H1 (cell line): ENCODE measurements around the gene PPID.

Experiments used
- CBX8 ChIP-seq: fragments of 300-800, 300-1000 bp; sonication (generic); IDR thresholded peaks from 2 replicates; pipeline ENCODE4 v1.7.1; 2016; ENCODE audit warnings: low read depth, low read length, borderline replicate concordance
- CEBPB ChIP-seq: IDR thresholded peaks from 2 replicates; pipeline ENCODE4 v1.6.1; 2012; ENCODE audit warnings: low read depth, low read length
- EP300 ChIP-seq, 2 experiments: IDR thresholded peaks; 1 replicate in 1 of 2; 2 replicates in 1 of 2; pipeline ENCODE4 v1.6.1; 2011 to 2012; ENCODE audit warnings: low read depth in 2 of 2, low read length in 2 of 2, mild to moderate bottlenecking in 2 of 2, borderline replicate concordance in 1 of 2, inconsistent platforms in 1 of 2, moderate library complexity in 1 of 2
- GABPA ChIP-seq: IDR thresholded peaks from 2 replicates; pipeline ENCODE4 v1.6.1; 2011; ENCODE audit warnings: mild to moderate bottlenecking, low read length, moderate library complexity, borderline replicate concordance; ENCODE audit not compliant: insufficient read depth
- HDAC2 ChIP-seq, 2 experiments: fragments of 300-600 bp in 1 of 2; sonication (generic) in 1 of 2; IDR thresholded peaks; 2 replicates each; pipeline ENCODE4 v1.6.1; 2011 to 2012; ENCODE audit warnings: low read depth in 2 of 2, low read length in 2 of 2, mild to moderate bottlenecking in 2 of 2, moderate library complexity in 2 of 2, borderline replicate concordance in 1 of 2, inconsistent platforms in 1 of 2
- HDAC6 ChIP-seq: IDR thresholded peaks from one replicate; pipeline ENCODE4 v1.7.1; 2012; ENCODE audit warnings: low read depth, mild to moderate bottlenecking, inconsistent platforms, low read length, moderate library complexity
- JUN ChIP-seq: IDR thresholded peaks from 2 replicates; pipeline ENCODE4 v1.6.1; 2011; ENCODE audit warnings: low read depth, mild to moderate bottlenecking, improper control_type of control experiment, low read length
- POLR2A ChIP-seq, 2 experiments: IDR thresholded peaks; 1 replicate in 1 of 2; 2 replicates in 1 of 2; pipeline ENCODE4 v1.6.1; 2011; ENCODE audit warnings: low read depth in 2 of 2, low read length in 2 of 2, mild to moderate bottlenecking in 2 of 2; ENCODE audit errors: control extremely low read depth in 1 of 2
- POLR2AphosphoS5 ChIP-seq: IDR thresholded peaks from 2 replicates; pipeline ENCODE4 v1.6.1; 2011; ENCODE audit warnings: low read depth, low read length
- RNF2 ChIP-seq: fragments of 200-900, 300-1000 bp; sonication (generic); IDR thresholded peaks from 2 replicates; pipeline ENCODE4 v1.7.1; 2016; ENCODE audit warnings: borderline replicate concordance, low read depth, mild to moderate bottlenecking, antibody characterized with exemption, low read length; ENCODE audit not compliant: poor library complexity, severe bottlenecking; ENCODE audit errors: missing control alignments
- SIRT6 ChIP-seq: IDR thresholded peaks from one replicate; pipeline ENCODE4 v1.7.1; 2012; ENCODE audit warnings: low read length, inconsistent platforms
- TF ChIP-seq, protein P1 (sequence below), 3 experiments: IDR thresholded peaks; 1 replicate in 2 of 3; 2 replicates in 1 of 3; pipeline versions ENCODE4 v1.5.1 to v1.6.1; 2011; ENCODE audit warnings: low read length in 3 of 3, mild to moderate bottlenecking in 3 of 3, inconsistent platforms in 2 of 3, low read depth in 1 of 3, moderate library complexity in 1 of 3; ENCODE audit not compliant: insufficient read depth in 1 of 3; ENCODE audit errors: control extremely low read depth in 1 of 3
- TF ChIP-seq, protein P2 (sequence below): IDR thresholded peaks from 2 replicates; pipeline ENCODE4 v1.6.1; 2012; ENCODE audit warnings: inconsistent platforms
- TF ChIP-seq, protein P3 (sequence below): fragments of 300-600 bp; sonication (generic); IDR thresholded peaks from 2 replicates; pipeline ENCODE4 v1.7.1; 2012; ENCODE audit warnings: low read length, moderate library complexity, mild to moderate bottlenecking, inconsistent platforms; ENCODE audit not compliant: insufficient replicate concordance

DNA sequence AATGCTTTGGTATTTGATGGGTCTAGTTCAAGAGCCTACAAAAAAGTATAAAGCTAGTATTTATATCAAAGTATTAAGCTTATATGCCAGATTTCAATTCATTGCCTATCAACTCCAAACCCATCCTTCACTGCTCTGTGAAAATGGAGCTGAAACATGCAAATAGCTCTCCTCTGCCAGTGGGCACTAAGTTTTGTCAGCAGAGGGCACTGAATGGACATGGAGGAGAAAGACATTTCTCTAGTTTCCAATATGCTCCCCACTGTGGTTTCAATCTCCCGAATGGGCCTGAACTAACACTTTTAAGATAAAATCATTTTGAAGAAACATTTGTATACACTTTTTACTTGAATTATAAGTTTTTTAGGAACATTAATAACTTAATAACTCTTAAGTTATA is 12.4 kb downstream of the PPID start:
- no peak for TF ChIP-seq CEBPB
- no peak for TF ChIP-seq HDAC2 (IDR thresholded peaks at IDR 0.05; ENCODE audit: borderline replicate concordance in 1 of 2, low read depth in 2 of 2, low read length in 2 of 2)
- TF ChIP-seq, protein P1, sequence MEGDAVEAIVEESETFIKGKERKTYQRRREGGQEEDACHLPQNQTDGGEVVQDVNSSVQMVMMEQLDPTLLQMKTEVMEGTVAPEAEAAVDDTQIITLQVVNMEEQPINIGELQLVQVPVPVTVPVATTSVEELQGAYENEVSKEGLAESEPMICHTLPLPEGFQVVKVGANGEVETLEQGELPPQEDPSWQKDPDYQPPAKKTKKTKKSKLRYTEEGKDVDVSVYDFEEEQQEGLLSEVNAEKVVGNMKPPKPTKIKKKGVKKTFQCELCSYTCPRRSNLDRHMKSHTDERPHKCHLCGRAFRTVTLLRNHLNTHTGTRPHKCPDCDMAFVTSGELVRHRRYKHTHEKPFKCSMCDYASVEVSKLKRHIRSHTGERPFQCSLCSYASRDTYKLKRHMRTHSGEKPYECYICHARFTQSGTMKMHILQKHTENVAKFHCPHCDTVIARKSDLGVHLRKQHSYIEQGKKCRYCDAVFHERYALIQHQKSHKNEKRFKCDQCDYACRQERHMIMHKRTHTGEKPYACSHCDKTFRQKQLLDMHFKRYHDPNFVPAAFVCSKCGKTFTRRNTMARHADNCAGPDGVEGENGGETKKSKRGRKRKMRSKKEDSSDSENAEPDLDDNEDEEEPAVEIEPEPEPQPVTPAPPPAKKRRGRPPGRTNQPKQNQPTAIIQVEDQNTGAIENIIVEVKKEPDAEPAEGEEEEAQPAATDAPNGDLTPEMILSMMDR (IDR thresholded peaks at IDR 0.05; ENCODE audit: control extremely low read depth in 1 of 3, insufficient read depth in 1 of 3, low read depth in 1 of 3, low read length in 3 of 3): no peak
- no peak for TF ChIP-seq POLR2AphosphoS5
- no peak for TF ChIP-seq POLR2A (IDR thresholded peaks at IDR 0.05; ENCODE audit: control extremely low read depth in 1 of 2, low read depth in 2 of 2, low read length in 2 of 2)
- TF ChIP-seq, protein P2, sequence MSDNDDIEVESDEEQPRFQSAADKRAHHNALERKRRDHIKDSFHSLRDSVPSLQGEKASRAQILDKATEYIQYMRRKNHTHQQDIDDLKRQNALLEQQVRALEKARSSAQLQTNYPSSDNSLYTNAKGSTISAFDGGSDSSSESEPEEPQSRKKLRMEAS: no peak
- TF ChIP-seq CBX8: no peak
- no peak for TF ChIP-seq JUN
- TF ChIP-seq, protein P3, sequence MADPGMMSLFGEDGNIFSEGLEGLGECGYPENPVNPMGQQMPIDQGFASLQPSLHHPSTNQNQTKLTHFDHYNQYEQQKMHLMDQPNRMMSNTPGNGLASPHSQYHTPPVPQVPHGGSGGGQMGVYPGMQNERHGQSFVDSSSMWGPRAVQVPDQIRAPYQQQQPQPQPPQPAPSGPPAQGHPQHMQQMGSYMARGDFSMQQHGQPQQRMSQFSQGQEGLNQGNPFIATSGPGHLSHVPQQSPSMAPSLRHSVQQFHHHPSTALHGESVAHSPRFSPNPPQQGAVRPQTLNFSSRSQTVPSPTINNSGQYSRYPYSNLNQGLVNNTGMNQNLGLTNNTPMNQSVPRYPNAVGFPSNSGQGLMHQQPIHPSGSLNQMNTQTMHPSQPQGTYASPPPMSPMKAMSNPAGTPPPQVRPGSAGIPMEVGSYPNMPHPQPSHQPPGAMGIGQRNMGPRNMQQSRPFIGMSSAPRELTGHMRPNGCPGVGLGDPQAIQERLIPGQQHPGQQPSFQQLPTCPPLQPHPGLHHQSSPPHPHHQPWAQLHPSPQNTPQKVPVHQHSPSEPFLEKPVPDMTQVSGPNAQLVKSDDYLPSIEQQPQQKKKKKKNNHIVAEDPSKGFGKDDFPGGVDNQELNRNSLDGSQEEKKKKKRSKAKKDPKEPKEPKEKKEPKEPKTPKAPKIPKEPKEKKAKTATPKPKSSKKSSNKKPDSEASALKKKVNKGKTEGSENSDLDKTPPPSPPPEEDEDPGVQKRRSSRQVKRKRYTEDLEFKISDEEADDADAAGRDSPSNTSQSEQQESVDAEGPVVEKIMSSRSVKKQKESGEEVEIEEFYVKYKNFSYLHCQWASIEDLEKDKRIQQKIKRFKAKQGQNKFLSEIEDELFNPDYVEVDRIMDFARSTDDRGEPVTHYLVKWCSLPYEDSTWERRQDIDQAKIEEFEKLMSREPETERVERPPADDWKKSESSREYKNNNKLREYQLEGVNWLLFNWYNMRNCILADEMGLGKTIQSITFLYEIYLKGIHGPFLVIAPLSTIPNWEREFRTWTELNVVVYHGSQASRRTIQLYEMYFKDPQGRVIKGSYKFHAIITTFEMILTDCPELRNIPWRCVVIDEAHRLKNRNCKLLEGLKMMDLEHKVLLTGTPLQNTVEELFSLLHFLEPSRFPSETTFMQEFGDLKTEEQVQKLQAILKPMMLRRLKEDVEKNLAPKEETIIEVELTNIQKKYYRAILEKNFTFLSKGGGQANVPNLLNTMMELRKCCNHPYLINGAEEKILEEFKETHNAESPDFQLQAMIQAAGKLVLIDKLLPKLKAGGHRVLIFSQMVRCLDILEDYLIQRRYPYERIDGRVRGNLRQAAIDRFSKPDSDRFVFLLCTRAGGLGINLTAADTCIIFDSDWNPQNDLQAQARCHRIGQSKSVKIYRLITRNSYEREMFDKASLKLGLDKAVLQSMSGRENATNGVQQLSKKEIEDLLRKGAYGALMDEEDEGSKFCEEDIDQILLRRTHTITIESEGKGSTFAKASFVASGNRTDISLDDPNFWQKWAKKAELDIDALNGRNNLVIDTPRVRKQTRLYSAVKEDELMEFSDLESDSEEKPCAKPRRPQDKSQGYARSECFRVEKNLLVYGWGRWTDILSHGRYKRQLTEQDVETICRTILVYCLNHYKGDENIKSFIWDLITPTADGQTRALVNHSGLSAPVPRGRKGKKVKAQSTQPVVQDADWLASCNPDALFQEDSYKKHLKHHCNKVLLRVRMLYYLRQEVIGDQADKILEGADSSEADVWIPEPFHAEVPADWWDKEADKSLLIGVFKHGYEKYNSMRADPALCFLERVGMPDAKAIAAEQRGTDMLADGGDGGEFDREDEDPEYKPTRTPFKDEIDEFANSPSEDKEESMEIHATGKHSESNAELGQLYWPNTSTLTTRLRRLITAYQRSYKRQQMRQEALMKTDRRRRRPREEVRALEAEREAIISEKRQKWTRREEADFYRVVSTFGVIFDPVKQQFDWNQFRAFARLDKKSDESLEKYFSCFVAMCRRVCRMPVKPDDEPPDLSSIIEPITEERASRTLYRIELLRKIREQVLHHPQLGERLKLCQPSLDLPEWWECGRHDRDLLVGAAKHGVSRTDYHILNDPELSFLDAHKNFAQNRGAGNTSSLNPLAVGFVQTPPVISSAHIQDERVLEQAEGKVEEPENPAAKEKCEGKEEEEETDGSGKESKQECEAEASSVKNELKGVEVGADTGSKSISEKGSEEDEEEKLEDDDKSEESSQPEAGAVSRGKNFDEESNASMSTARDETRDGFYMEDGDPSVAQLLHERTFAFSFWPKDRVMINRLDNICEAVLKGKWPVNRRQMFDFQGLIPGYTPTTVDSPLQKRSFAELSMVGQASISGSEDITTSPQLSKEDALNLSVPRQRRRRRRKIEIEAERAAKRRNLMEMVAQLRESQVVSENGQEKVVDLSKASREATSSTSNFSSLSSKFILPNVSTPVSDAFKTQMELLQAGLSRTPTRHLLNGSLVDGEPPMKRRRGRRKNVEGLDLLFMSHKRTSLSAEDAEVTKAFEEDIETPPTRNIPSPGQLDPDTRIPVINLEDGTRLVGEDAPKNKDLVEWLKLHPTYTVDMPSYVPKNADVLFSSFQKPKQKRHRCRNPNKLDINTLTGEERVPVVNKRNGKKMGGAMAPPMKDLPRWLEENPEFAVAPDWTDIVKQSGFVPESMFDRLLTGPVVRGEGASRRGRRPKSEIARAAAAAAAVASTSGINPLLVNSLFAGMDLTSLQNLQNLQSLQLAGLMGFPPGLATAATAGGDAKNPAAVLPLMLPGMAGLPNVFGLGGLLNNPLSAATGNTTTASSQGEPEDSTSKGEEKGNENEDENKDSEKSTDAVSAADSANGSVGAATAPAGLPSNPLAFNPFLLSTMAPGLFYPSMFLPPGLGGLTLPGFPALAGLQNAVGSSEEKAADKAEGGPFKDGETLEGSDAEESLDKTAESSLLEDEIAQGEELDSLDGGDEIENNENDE: no peak
- no peak for TF ChIP-seq EP300 (IDR thresholded peaks at IDR 0.05; ENCODE audit: borderline replicate concordance in 1 of 2, low read depth in 2 of 2, low read length in 2 of 2)
- no peak for TF ChIP-seq HDAC6
- TF ChIP-seq SIRT6: no peak
- TF ChIP-seq GABPA: no peak
- no peak for TF ChIP-seq RNF2
